ENCODE measurements around the gene SAMD4A. TPM values are rescaled to one million over a fixed set of nuclear protein-coding genes. Genes with fewer than 3 reads are reported as not detected.

SAMD4A gene
- polyA plus RNA-seq, 2 of the 4 experiments (the other 2 are of a cell fraction): 3.9 to 5.4 TPM

- CTCF ChIA-PET: interaction anchor here (0.6 to 8.7 kb wide), 34 partner anchors 11 to 1346 kb away, joined by 3 to 159 read pairs (median 4); partner anchors contain the start of genes CDKN3, CGRRF1, GCH1 and SAMD4A
Observed at GRCh38 chr14:54806616-54807015, 239.7 kb downstream of the SAMD4A start.

GRCh38 chr14:54807428-54807827, 240.5 kb downstream of the SAMD4A start:
- H3K4me3 ChIP-seq: no peak overlapping the region
- H3K4me2 ChIP-seq: no peak overlapping the region
- 0 out of 3 replicates have a peak, but pooled peaks cover 3% of the 10 kb centered on the region for H3K4me1 ChIP-seq
- TF ChIP-seq EHF (CRISPR knock-in tag; IDR thresholded peaks at IDR 0.05) (no peak), ATOH8 (CRISPR knock-in tag; IDR thresholded peaks at IDR 0.05; ENCODE audit: low read depth) (no peak), ELK1 (IDR thresholded peaks at IDR 0.05; ENCODE audit: low read depth, low read length) (no peak), NR3C1 (IDR thresholded peaks at IDR 0.05) (no peak), RFX5 (IDR thresholded peaks at IDR 0.05) (no peak), HMGXB4 (CRISPR knock-in tag; IDR thresholded peaks at IDR 0.05; ENCODE audit: borderline replicate concordance) (no peak), ESRRA (IDR thresholded peaks at IDR 0.05; ENCODE audit: borderline replicate concordance, low read length) (no peak), HEYL (CRISPR knock-in tag; IDR thresholded peaks at IDR 0.05) (no peak), ZNF302 (CRISPR knock-in tag; IDR thresholded peaks at IDR 0.05) (no peak), KDM1A (IDR thresholded peaks at IDR 0.05; ENCODE audit: low read depth) (no peak), NFE2L2 (conservative IDR thresholded peaks at IDR 0.05; ENCODE audit: low read length) (no peak), TFCP2L1 (CRISPR knock-in tag; IDR thresholded peaks at IDR 0.05) (no peak), CTCF (IDR thresholded peaks at IDR 0.05) (no peak)
- WGBS (ENCODE audit: missing lambda C conversion rate): 77% methylated on average over 6 of the region's 6 CpGs
- FAIRE-seq: no peak
- no peak for DNase-seq (ENCODE audit: low read depth in 1 of 2, low spot score in 1 of 2)
- H3K27ac ChIP-seq: no peak overlapping the region
- ATAC-seq: no peak
- no peaks in the 10 kb centered on the region for H3K9me3 ChIP-seq
- POLR2A ChIA-PET: no interaction called here
- CTCF ChIA-PET: interaction anchor here (0.6 to 8.7 kb wide), 8 partner anchors 10 to 248 kb away, joined by 3 to 159 read pairs (median 8); partner anchors contain the start of gene SAMD4A

More at GRCh38 chr14:54806616-54807015, 239.7 kb downstream of the SAMD4A start:
- no peak overlapping the region for H3K4me3 ChIP-seq
- no peak for TF ChIP-seq JUN (IDR thresholded peaks at IDR 0.05)
- TF ChIP-seq MYC (IDR thresholded peaks at IDR 0.05; ENCODE audit: borderline replicate concordance, low read length): no peak
- TF ChIP-seq ZC3H11A (IDR thresholded peaks at IDR 0.05): no peak
- no peak for TF ChIP-seq HEYL (CRISPR knock-in tag; IDR thresholded peaks at IDR 0.05)
- TF ChIP-seq CBX2 (IDR thresholded peaks at IDR 0.05; ENCODE audit: borderline replicate concordance, low read depth): no peak
- POLR2A ChIA-PET: interaction anchor here (0.6 kb wide), 1 partner anchor 95 kb away, joined by 3 read pairs; no protein-coding TSS in a partner anchor
- no peak for DNase-seq (ENCODE audit: low read depth in 1 of 2, low spot score in 1 of 2)
- H3K4me2 ChIP-seq: no peak overlapping the region
- WGBS (ENCODE audit: missing lambda C conversion rate): 74% methylated on average over 10 of the region's 10 CpGs
- H3K27ac ChIP-seq: no peak overlapping the region
- no peaks in the 10 kb centered on the region for H3K9me3 ChIP-seq
- no peak for FAIRE-seq
- ATAC-seq: no peak
- 0 out of 3 replicates have a peak, but pooled peaks cover 3% of the 10 kb centered on the region for H3K4me1 ChIP-seq

- DNase-seq (ENCODE audit: low read depth in 1 of 2, low spot score in 1 of 2) (no peak), FAIRE-seq (no peak), ATAC-seq (no peak)
- no peak overlapping the region for H3K4me2 ChIP-seq
- CTCF ChIA-PET: interaction anchor here (0.6 to 8.7 kb wide), 9 partner anchors 9 to 304 kb away, joined by 3 to 159 read pairs (median 6); partner anchors contain the start of gene SAMD4A
- WGBS (ENCODE audit: missing lambda C conversion rate): 68% methylated on average over 5 of the region's 7 CpGs
- H3K9me3 ChIP-seq: no peaks in the 10 kb centered on the region
- H3K4me3 ChIP-seq: no peak overlapping the region
- H3K27ac ChIP-seq: no peak overlapping the region
- 0 out of 3 replicates have a peak, but pooled peaks cover 3% of the 10 kb centered on the region for H3K4me1 ChIP-seq
- POLR2A ChIA-PET: no interaction called here
- TF ChIP-seq NFE2L2 (conservative IDR thresholded peaks at IDR 0.05; ENCODE audit: low read length) (no peak), HMGXB4 (CRISPR knock-in tag; IDR thresholded peaks at IDR 0.05; ENCODE audit: borderline replicate concordance) (no peak), REST (IDR thresholded peaks at IDR 0.05) (no peak), MAX (IDR thresholded peaks at IDR 0.05) (no peak), HES2 (IDR thresholded peaks at IDR 0.05) (no peak)
Observed at GRCh38 chr14:54807881-54808280, 241.0 kb downstream of the SAMD4A start.

Measured in A549 (cell line).